Measurements from ENCODE around the gene FCHSD2. TPM values are rescaled to one million over a fixed set of nuclear protein-coding genes. Genes with fewer than 3 reads are reported as not detected.
"Not testable (repeated sequence)": the region's sequence is repeated elsewhere in the genome, so short reads cannot be mapped to it uniquely, and the experiment has no call there.

FCHSD2 gene
- total RNA-seq, 1 donor from 2014 or later: 27.7 TPM

GRCh38 chr11:73139476-73140198 is 2.5 kb downstream of the FCHSD2 start:
- Mint-ChIP-seq H3K4me1 (ENCODE audit: low read depth) (peaks cover 66% of the 10 kb centered on the region), H3K27me3 (ENCODE audit: insufficient read depth) (no peaks in the 10 kb centered on the region), H3K9me3 (no peaks in the 10 kb centered on the region), H3K36me3 (ENCODE audit: low read depth) (peaks cover 19% of the 10 kb centered on the region), H3K27ac (no peak overlapping the region), H3K4me3 (peak overlapping the region; percentile 99)
- no peak for DNase-seq (ENCODE audit: low spot score)
- intact Hi-C loops (cut with micrococcal nuclease): loop anchor here (2.0 to 10.0 kb wide), 6 partner anchors 108 to 1805 kb away; partner anchors contain the start of genes NADSYN1, RAB6A, RELT and SPCS2

GRCh38 chr11:73137944-73138274 is 4.2 kb downstream of the FCHSD2 start:
- intact Hi-C loops (cut with micrococcal nuclease): no loop called here
- no peak overlapping the region for H3K4me3 Mint-ChIP-seq
- no peak overlapping the region for H3K27ac Mint-ChIP-seq
- peaks cover 57% of the 10 kb centered on the region for H3K4me1 Mint-ChIP-seq (ENCODE audit: low read depth)
- H3K36me3 Mint-ChIP-seq (ENCODE audit: low read depth): peaks cover 26% of the 10 kb centered on the region
- no peaks in the 10 kb centered on the region for H3K9me3 Mint-ChIP-seq
- no peak for DNase-seq (ENCODE audit: low spot score)
- H3K27me3 Mint-ChIP-seq (ENCODE audit: insufficient read depth): no peaks in the 10 kb centered on the region

GRCh38 chr11:73137262-73137943 is 4.7 kb downstream of the FCHSD2 start:
- Mint-ChIP-seq H3K9me3 (no peaks in the 10 kb centered on the region), H3K36me3 (ENCODE audit: low read depth) (peaks cover 27% of the 10 kb centered on the region), H3K4me3 (no peak overlapping the region), H3K27ac (no peak overlapping the region), H3K4me1 (ENCODE audit: low read depth) (peaks cover 54% of the 10 kb centered on the region), H3K27me3 (ENCODE audit: insufficient read depth) (no peaks in the 10 kb centered on the region)
- intact Hi-C loops (cut with micrococcal nuclease): no loop called here
- no peak for DNase-seq (ENCODE audit: low spot score)

GRCh38 chr11:73136722-73137121 is 5.4 kb downstream of the FCHSD2 start:
- H3K27me3 Mint-ChIP-seq (ENCODE audit: insufficient read depth); H3K27ac Mint-ChIP-seq; intact Hi-C loops (cut with micrococcal nuclease); H3K9me3 Mint-ChIP-seq; DNase-seq (ENCODE audit: low spot score); H3K4me3 Mint-ChIP-seq: not testable (repeated sequence)
- H3K36me3 Mint-ChIP-seq (ENCODE audit: low read depth): peaks cover 31% of the 10 kb centered on the region
- peaks cover 60% of the 10 kb centered on the region for H3K4me1 Mint-ChIP-seq (ENCODE audit: low read depth)

- H3K4me3 Mint-ChIP-seq: no peak overlapping the region
- no peak for DNase-seq (ENCODE audit: low spot score)
- intact Hi-C loops (cut with micrococcal nuclease): no loop called here
- H3K9me3 Mint-ChIP-seq: no peaks in the 10 kb centered on the region
- no peak overlapping the region for H3K27ac Mint-ChIP-seq
- H3K36me3 Mint-ChIP-seq (ENCODE audit: low read depth): peaks cover 29% of the 10 kb centered on the region
- H3K27me3 Mint-ChIP-seq (ENCODE audit: insufficient read depth): no peaks in the 10 kb centered on the region
- peaks cover 57% of the 10 kb centered on the region for H3K4me1 Mint-ChIP-seq (ENCODE audit: low read depth)
These were observed 6.5 kb downstream of the FCHSD2 start for GRCh38 chr11:73135346-73136284.

GRCh38 chr11:73132349-73132748 is 9.8 kb downstream of the FCHSD2 start:
- intact Hi-C loops (cut with micrococcal nuclease); DNase-seq (ENCODE audit: low spot score); H3K27me3 Mint-ChIP-seq (ENCODE audit: insufficient read depth); H3K9me3 Mint-ChIP-seq; H3K27ac Mint-ChIP-seq; H3K4me3 Mint-ChIP-seq: not testable (repeated sequence)
- peaks cover 32% of the 10 kb centered on the region for H3K4me1 Mint-ChIP-seq (ENCODE audit: low read depth)
- peaks cover 30% of the 10 kb centered on the region for H3K36me3 Mint-ChIP-seq (ENCODE audit: low read depth)

- DNase-seq (ENCODE audit: low spot score): no peak
- Mint-ChIP-seq H3K27ac (no peak overlapping the region), H3K36me3 (ENCODE audit: low read depth) (peaks cover 28% of the 10 kb centered on the region), H3K27me3 (ENCODE audit: insufficient read depth) (no peaks in the 10 kb centered on the region), H3K9me3 (no peaks in the 10 kb centered on the region), H3K4me3 (no peak overlapping the region), H3K4me1 (ENCODE audit: low read depth) (peaks cover 14% of the 10 kb centered on the region)
- intact Hi-C loops (cut with micrococcal nuclease): no loop called here
These were observed 11.9 kb downstream of the FCHSD2 start for GRCh38 chr11:73130181-73130580.

- peaks cover 27% of the 10 kb centered on the region for H3K36me3 Mint-ChIP-seq (ENCODE audit: low read depth)
- H3K9me3 Mint-ChIP-seq: peaks cover 4% of the 10 kb centered on the region
- intact Hi-C loops (cut with micrococcal nuclease): no loop called here
- no peak for DNase-seq (ENCODE audit: low spot score)
- no peak overlapping the region for H3K4me3 Mint-ChIP-seq
- peaks cover 11% of the 10 kb centered on the region for H3K4me1 Mint-ChIP-seq (ENCODE audit: low read depth)
- H3K27ac Mint-ChIP-seq: no peak overlapping the region
- no peaks in the 10 kb centered on the region for H3K27me3 Mint-ChIP-seq (ENCODE audit: insufficient read depth)
These were observed 12.9 kb downstream of the FCHSD2 start for GRCh38 chr11:73129198-73129597.

- H3K9me3 Mint-ChIP-seq: peaks cover 4% of the 10 kb centered on the region
- no peak overlapping the region for H3K27ac Mint-ChIP-seq
- no peak for DNase-seq (ENCODE audit: low spot score)
- H3K36me3 Mint-ChIP-seq (ENCODE audit: low read depth): peaks cover 32% of the 10 kb centered on the region
- intact Hi-C loops (cut with micrococcal nuclease): no loop called here
- H3K27me3 Mint-ChIP-seq (ENCODE audit: insufficient read depth): no peaks in the 10 kb centered on the region
- H3K4me3 Mint-ChIP-seq: no peak overlapping the region
- peaks cover 12% of the 10 kb centered on the region for H3K4me1 Mint-ChIP-seq (ENCODE audit: low read depth)
These were observed 15.2 kb downstream of the FCHSD2 start for GRCh38 chr11:73126804-73127480.

- no peaks in the 10 kb centered on the region for H3K27me3 Mint-ChIP-seq (ENCODE audit: insufficient read depth)
- intact Hi-C loops (cut with micrococcal nuclease): no loop called here
- H3K4me1 Mint-ChIP-seq (ENCODE audit: low read depth): peaks cover 14% of the 10 kb centered on the region
- peaks cover 4% of the 10 kb centered on the region for H3K9me3 Mint-ChIP-seq
- H3K4me3 Mint-ChIP-seq: no peak overlapping the region
- H3K36me3 Mint-ChIP-seq (ENCODE audit: low read depth): peaks cover 39% of the 10 kb centered on the region
- H3K27ac Mint-ChIP-seq: no peak overlapping the region
- DNase-seq (ENCODE audit: low spot score): no peak
These were observed 17.3 kb downstream of the FCHSD2 start for GRCh38 chr11:73124800-73125199.

GRCh38 chr11:73123892-73124291 is 18.2 kb downstream of the FCHSD2 start:
- Mint-ChIP-seq H3K4me1 (ENCODE audit: low read depth) (peaks cover 14% of the 10 kb centered on the region), H3K36me3 (ENCODE audit: low read depth) (peaks cover 41% of the 10 kb centered on the region)
- H3K27me3 Mint-ChIP-seq (ENCODE audit: insufficient read depth); intact Hi-C loops (cut with micrococcal nuclease); DNase-seq (ENCODE audit: low spot score); H3K4me3 Mint-ChIP-seq; H3K27ac Mint-ChIP-seq; H3K9me3 Mint-ChIP-seq: not testable (repeated sequence)

- intact Hi-C loops (cut with micrococcal nuclease): no loop called here
- H3K4me3 Mint-ChIP-seq: no peak overlapping the region
- H3K9me3 Mint-ChIP-seq: peaks cover 4% of the 10 kb centered on the region
- DNase-seq (ENCODE audit: low spot score): no peak
- H3K27me3 Mint-ChIP-seq (ENCODE audit: insufficient read depth): no peaks in the 10 kb centered on the region
- peaks cover 14% of the 10 kb centered on the region for H3K4me1 Mint-ChIP-seq (ENCODE audit: low read depth)
- H3K27ac Mint-ChIP-seq: no peak overlapping the region
- H3K36me3 Mint-ChIP-seq (ENCODE audit: low read depth): peaks cover 39% of the 10 kb centered on the region
These were observed 20.4 kb downstream of the FCHSD2 start for GRCh38 chr11:73121692-73122091.

Measured in activated T-helper 1 cell treated with anti-CD3 and anti-CD28 coated beads, Interleukin-12 subunit alpha, Interleukin-12 subunit beta, Interleukin-2, Interleukin-4 antibody, amounts not matched to agents 30 ng/mL and 10 ng/mL and 1 ng/mL, durations not matched to agents 14 hours and 24 hours and 36 hours (primary cell).